Sigmoid colon (tissue), 4 donors: ENCODE measurements around the gene COL5A1.

Source experiments
- EP300 ChIP-seq, 4 donors: sonication (generic); formaldehyde crosslinking; IDR thresholded peaks; one replicate each; pipeline ENCODE4 v1.6.1; 2017; ENCODE audit warnings: antibody characterized with exemption in 4 of 4
- POLR2A ChIP-seq, 2 donors: fragments of 450-650 bp; IDR thresholded peaks; one replicate each; pipeline ENCODE4 v1.6.1; 2016; ENCODE audit warnings: antibody characterized with exemption in 2 of 2, mild to moderate bottlenecking in 2 of 2, moderate library complexity in 2 of 2
- POLR2AphosphoS5 ChIP-seq, 4 donors: sonication (generic); formaldehyde crosslinking; IDR thresholded peaks; one replicate each; pipeline ENCODE4 v1.6.1; 2017; ENCODE audit warnings: antibody characterized with exemption in 4 of 4
- TF ChIP-seq, protein P1 (sequence below), 4 experiments: fragments of 450-650 bp in 3 of 4; fragments of 200-600 bp in 1 of 4; IDR thresholded peaks; one replicate each; pipeline ENCODE4 v1.5.1; 2016 to 2019; ENCODE audit warnings: antibody characterized with exemption in 4 of 4, mild to moderate bottlenecking in 3 of 4, moderate library complexity in 2 of 4

DNA sequence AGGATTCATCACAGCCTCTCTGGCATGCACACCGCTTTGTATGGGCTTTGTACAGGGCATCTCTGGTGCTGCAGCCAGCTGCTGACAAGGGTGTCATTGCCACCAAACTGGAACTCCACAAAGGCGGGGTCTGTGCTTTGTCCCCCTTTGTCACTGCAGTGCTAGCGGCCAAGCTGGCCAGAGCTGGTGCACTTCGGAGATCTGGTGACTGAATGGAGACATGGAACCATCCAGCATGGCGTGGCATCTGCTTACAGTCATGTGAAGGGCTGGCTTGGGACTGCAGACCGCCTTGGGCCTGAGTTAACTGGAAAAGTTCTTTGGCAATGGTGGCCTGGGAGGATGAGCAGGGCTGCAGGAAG is 18.7 kb upstream of the COL5A1 start:
- TF ChIP-seq POLR2A (IDR thresholded peaks at IDR 0.05) (no peak), POLR2AphosphoS5 (IDR thresholded peaks at IDR 0.05) (no peak), EP300 (IDR thresholded peaks at IDR 0.05) (no peak)
- TF ChIP-seq, protein P1, sequence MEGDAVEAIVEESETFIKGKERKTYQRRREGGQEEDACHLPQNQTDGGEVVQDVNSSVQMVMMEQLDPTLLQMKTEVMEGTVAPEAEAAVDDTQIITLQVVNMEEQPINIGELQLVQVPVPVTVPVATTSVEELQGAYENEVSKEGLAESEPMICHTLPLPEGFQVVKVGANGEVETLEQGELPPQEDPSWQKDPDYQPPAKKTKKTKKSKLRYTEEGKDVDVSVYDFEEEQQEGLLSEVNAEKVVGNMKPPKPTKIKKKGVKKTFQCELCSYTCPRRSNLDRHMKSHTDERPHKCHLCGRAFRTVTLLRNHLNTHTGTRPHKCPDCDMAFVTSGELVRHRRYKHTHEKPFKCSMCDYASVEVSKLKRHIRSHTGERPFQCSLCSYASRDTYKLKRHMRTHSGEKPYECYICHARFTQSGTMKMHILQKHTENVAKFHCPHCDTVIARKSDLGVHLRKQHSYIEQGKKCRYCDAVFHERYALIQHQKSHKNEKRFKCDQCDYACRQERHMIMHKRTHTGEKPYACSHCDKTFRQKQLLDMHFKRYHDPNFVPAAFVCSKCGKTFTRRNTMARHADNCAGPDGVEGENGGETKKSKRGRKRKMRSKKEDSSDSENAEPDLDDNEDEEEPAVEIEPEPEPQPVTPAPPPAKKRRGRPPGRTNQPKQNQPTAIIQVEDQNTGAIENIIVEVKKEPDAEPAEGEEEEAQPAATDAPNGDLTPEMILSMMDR (IDR thresholded peaks at IDR 0.05), result no peak
